Ectodermal cell (in vitro differentiated cells): ENCODE measurements around the gene CLEC3A.
"Not testable (repeated sequence)": the region's sequence is repeated elsewhere in the genome, so short reads cannot be mapped to it uniquely, and the experiment has no call there.

Experiments used
- H3K27ac ChIP-seq: 2 replicates; pipeline ENCODE4 v1.7.0; 2013; ENCODE audit warnings: mild to moderate bottlenecking, low read depth, low read length; ENCODE audit not compliant: insufficient read depth, poor library complexity, severe bottlenecking
- H3K27me3 ChIP-seq: 2 replicates; pipeline ENCODE4 v1.7.0; 2013; ENCODE audit warnings: mild to moderate bottlenecking, low read length; ENCODE audit not compliant: insufficient read depth, control insufficient read depth, poor library complexity, severe bottlenecking
- H3K36me3 ChIP-seq: one replicate; pipeline ENCODE4 v1.7.0; 2013; ENCODE audit warnings: low read length; ENCODE audit not compliant: control insufficient read depth, insufficient read depth
- H3K4me1 ChIP-seq: one replicate; pipeline ENCODE4 v1.7.0; 2013; ENCODE audit warnings: low read length; ENCODE audit not compliant: control insufficient read depth, insufficient read depth
- H3K4me3 ChIP-seq: 2 replicates; pipeline ENCODE4 v1.7.0; 2013; ENCODE audit warnings: low read depth, low read length, control low read depth; ENCODE audit not compliant: insufficient read depth
- H3K9me3 ChIP-seq: 2 replicates; pipeline ENCODE4 v1.7.0; 2013; ENCODE audit warnings: mild to moderate bottlenecking, low read length, moderate library complexity; ENCODE audit not compliant: control insufficient read depth
- WGBS, 2 experiments: methylation state at CpG; one replicate each; pipeline ENCODE4 v1.1.7; 2013; ENCODE audit warnings: missing lambda C conversion rate in 2 of 2; 5-methylcytosine and 5-hydroxymethylcytosine counted together

CLEC3A gene

GRCh38 chr16:78025631-78026030 is 3.3 kb downstream of the CLEC3A start:
- Histone ChIP-seq H3K4me3 (no peak overlapping the region), H3K27ac (no peak overlapping the region), H3K27me3 (no peaks in the 10 kb centered on the region), H3K9me3 (no peaks in the 10 kb centered on the region), H3K36me3 (no peaks in the 10 kb centered on the region), H3K4me1 (peaks cover 8% of the 10 kb centered on the region)
- WGBS, 2 experiments, result 92 to 94% methylated on average over 1 of the region's 1 CpG

- H3K27me3 ChIP-seq, result no peaks in the 10 kb centered on the region
- H3K4me3 ChIP-seq, result no peak overlapping the region
- 72 to 81% methylated on average over 2 of the region's 3 CpGs for WGBS, 2 experiments
- no peaks in the 10 kb centered on the region for H3K4me1 ChIP-seq
- no peaks in the 10 kb centered on the region for H3K9me3 ChIP-seq
- H3K27ac ChIP-seq, result no peak overlapping the region
- H3K36me3 ChIP-seq, result no peaks in the 10 kb centered on the region
Measured at GRCh38 chr16:78028018-78028417, 5.7 kb downstream of the CLEC3A start.

GRCh38 chr16:78034530-78034929 is 12.2 kb downstream of the CLEC3A start:
- Histone ChIP-seq H3K27ac (no peak overlapping the region), H3K9me3 (no peaks in the 10 kb centered on the region), H3K4me3 (no peak overlapping the region), H3K4me1 (no peaks in the 10 kb centered on the region), H3K27me3 (no peaks in the 10 kb centered on the region), H3K36me3 (no peaks in the 10 kb centered on the region)
- WGBS, 2 experiments, result 93 to 95% methylated on average over 2 of the region's 2 CpGs

- H3K27me3 ChIP-seq, result no peaks in the 10 kb centered on the region
- H3K36me3 ChIP-seq, result no peaks in the 10 kb centered on the region
- WGBS, 2 experiments, result 66 to 68% methylated on average over 2 of the region's 2 CpGs
- no peaks in the 10 kb centered on the region for H3K4me1 ChIP-seq
- H3K4me3 ChIP-seq, result no peak overlapping the region
- H3K27ac ChIP-seq, result no peak overlapping the region
- H3K9me3 ChIP-seq, result no peaks in the 10 kb centered on the region
Measured at GRCh38 chr16:78035012-78035411, 12.7 kb downstream of the CLEC3A start.

GRCh38 chr16:78040396-78040795 is 18.0 kb downstream of the CLEC3A start:
- Histone ChIP-seq H3K27me3 (no peaks in the 10 kb centered on the region), H3K36me3 (no peaks in the 10 kb centered on the region), H3K4me1 (no peaks in the 10 kb centered on the region), H3K27ac (no peak overlapping the region), H3K9me3 (no peaks in the 10 kb centered on the region), H3K4me3 (no peak overlapping the region)

- Histone ChIP-seq H3K4me1 (no peaks in the 10 kb centered on the region), H3K36me3 (no peaks in the 10 kb centered on the region), H3K4me3 (no peak overlapping the region), H3K27me3 (peaks cover 15% of the 10 kb centered on the region), H3K9me3 (no peaks in the 10 kb centered on the region), H3K27ac (no peak overlapping the region)
- 13% methylated on average over 45 of the region's 45 CpGs for WGBS, 2 experiments
Measured at GRCh38 chr16:78045865-78046581, 23.7 kb downstream of the CLEC3A start.

GRCh38 chr16:78048319-78048718 is 26.0 kb downstream of the CLEC3A start:
- Histone ChIP-seq H3K9me3 (no peaks in the 10 kb centered on the region), H3K27me3 (peaks cover 15% of the 10 kb centered on the region), H3K27ac (no peak overlapping the region), H3K4me1 (no peaks in the 10 kb centered on the region), H3K36me3 (no peaks in the 10 kb centered on the region), H3K4me3 (no peak overlapping the region)
- WGBS, 2 experiments, result 94% methylated on average over 15 of the region's 15 CpGs

GRCh38 chr16:78050734-78051400 is 28.5 kb downstream of the CLEC3A start:
- Histone ChIP-seq H3K4me1 (no peaks in the 10 kb centered on the region), H3K4me3 (no peak overlapping the region), H3K27me3 (peaks cover 15% of the 10 kb centered on the region), H3K9me3 (no peaks in the 10 kb centered on the region), H3K27ac (no peak overlapping the region), H3K36me3 (no peaks in the 10 kb centered on the region)
- 91 to 96% methylated on average over 2 of the region's 2 CpGs for WGBS, 2 experiments

GRCh38 chr16:78057803-78058564 is 35.6 kb downstream of the CLEC3A start:
- 93 to 94% methylated on average over 9 of the region's 9 CpGs for WGBS, 2 experiments
- H3K27ac ChIP-seq, result no peak overlapping the region

GRCh38 chr16:78059806-78060205 is 37.5 kb downstream of the CLEC3A start:
- H3K4me3 ChIP-seq, H3K27ac ChIP-seq, H3K27me3 ChIP-seq, H3K36me3 ChIP-seq, H3K9me3 ChIP-seq, H3K4me1 ChIP-seq: not testable (repeated sequence)
- WGBS, 2 experiments, result 84 to 90% methylated on average over 25 of the region's 25 CpGs

More at GRCh38 chr16:78057803-78058564, 35.6 kb downstream of the CLEC3A start:
- no peaks in the 10 kb centered on the region for H3K27me3 ChIP-seq
- H3K4me3 ChIP-seq, result no peak overlapping the region
- no peaks in the 10 kb centered on the region for H3K4me1 ChIP-seq
- no peaks in the 10 kb centered on the region for H3K36me3 ChIP-seq
- no peaks in the 10 kb centered on the region for H3K9me3 ChIP-seq
